GM19455 (cell line): ENCODE measurements around the gene MBNL1.

Experiments used
- ATAC-seq: cut with Tn5 transposase; IDR thresholded peaks from one replicate; pipeline ENCODE4 v1.9.1; 2021; ENCODE audit not compliant: unreplicated experiment

MBNL1 gene

GRCh38 chr3:152374262-152374990, 105.7 kb downstream of the MBNL1 start:
- ATAC-seq = no peak

- no peak for ATAC-seq
Observed at GRCh38 chr3:152375546-152375945, 106.8 kb downstream of the MBNL1 start.

GRCh38 chr3:152376351-152377183, 107.8 kb downstream of the MBNL1 start:
- ATAC-seq = peak; percentile 75

GRCh38 chr3:152377184-152377570, 108.4 kb downstream of the MBNL1 start:
- ATAC-seq = peak; percentile 13

GRCh38 chr3:152379415-152380042, 110.8 kb downstream of the MBNL1 start:
- no peak for ATAC-seq

GRCh38 chr3:152380043-152380442, 111.3 kb downstream of the MBNL1 start:
- no peak for ATAC-seq

GRCh38 chr3:152381881-152382295, 113.2 kb downstream of the MBNL1 start:
- ATAC-seq = no peak

- no peak for ATAC-seq
Observed at GRCh38 chr3:152382312-152383135, 113.8 kb downstream of the MBNL1 start.

GRCh38 chr3:152383136-152383606, 114.4 kb downstream of the MBNL1 start:
- ATAC-seq = no peak

- ATAC-seq = no peak
Observed at GRCh38 chr3:152384412-152384811, 115.7 kb downstream of the MBNL1 start.

GRCh38 chr3:152385761-152386160, 117.0 kb downstream of the MBNL1 start:
- no peak for ATAC-seq

GRCh38 chr3:152386208-152386607, 117.5 kb downstream of the MBNL1 start:
- ATAC-seq = no peak

- no peak for ATAC-seq
Observed at GRCh38 chr3:152388631-152389030, 119.9 kb downstream of the MBNL1 start.

- ATAC-seq = no peak
Observed at GRCh38 chr3:152389316-152389934, 120.7 kb downstream of the MBNL1 start.

- ATAC-seq = no peak
Observed at GRCh38 chr3:152390647-152391046, 121.9 kb downstream of the MBNL1 start.

- no peak for ATAC-seq
Observed at GRCh38 chr3:152391671-152392070, 122.9 kb downstream of the MBNL1 start.

- no peak for ATAC-seq
Observed at GRCh38 chr3:152392272-152392880, 123.6 kb downstream of the MBNL1 start.

GRCh38 chr3:152394246-152394645, 125.5 kb downstream of the MBNL1 start:
- no peak for ATAC-seq

GRCh38 chr3:152395764-152396163, 127.0 kb downstream of the MBNL1 start:
- no peak for ATAC-seq

- ATAC-seq = no peak
Observed at GRCh38 chr3:152396867-152397266, 128.1 kb downstream of the MBNL1 start.
